Osteocyte (in vitro differentiated cells): ENCODE results near the gene SENP2. TPM values are rescaled to one million over a fixed set of nuclear protein-coding genes. Genes with fewer than 3 reads are reported as not detected.

Source experiments
- DNase-seq: peaks from one replicate; pipeline ENCODE4 v3.0.0; 2021; ENCODE audit warnings: mixed read lengths; ENCODE audit not compliant: unreplicated experiment; ENCODE audit errors: extremely low spot score
- H3K27ac Mint-ChIP-seq: one replicate; pipeline ENCODE4 v1.8.0; 2021; ENCODE audit warnings: mild to moderate bottlenecking, mixed read lengths; ENCODE audit not compliant: unreplicated experiment
- H3K27me3 Mint-ChIP-seq: one replicate; pipeline ENCODE4 v1.8.0; 2021; ENCODE audit warnings: mixed read lengths; ENCODE audit not compliant: unreplicated experiment
- H3K36me3 Mint-ChIP-seq: one replicate; pipeline ENCODE4 v1.8.0; 2021; ENCODE audit warnings: mixed read lengths; ENCODE audit not compliant: unreplicated experiment
- H3K4me1 Mint-ChIP-seq: one replicate; pipeline ENCODE4 v1.8.0; 2021; ENCODE audit warnings: mixed read lengths; ENCODE audit not compliant: unreplicated experiment
- H3K4me3 Mint-ChIP-seq: one replicate; pipeline ENCODE4 v1.8.0; 2021; ENCODE audit warnings: mild to moderate bottlenecking, moderate library complexity, mixed read lengths; ENCODE audit not compliant: unreplicated experiment
- H3K9me3 Mint-ChIP-seq: one replicate; pipeline ENCODE4 v1.8.0; 2021; ENCODE audit warnings: mixed read lengths; ENCODE audit not compliant: unreplicated experiment
- CTCF ChIP-seq: fragments of 200-600 bp; sonication (generic); IDR thresholded peaks from 2 replicates; pipeline ENCODE4 v1.5.0; 2021; ENCODE audit warnings: antibody characterized with exemption, mild to moderate bottlenecking, moderate library complexity
- total RNA-seq: library from RNA; stranded (reverse); gene quantifications from 2 replicates; pipeline ENCODE4 v1.2.1, GENCODE V29; 2021

The SENP2 gene
- total RNA-seq, 1 donor from 2014 or later = 42.7 TPM

- Mint-ChIP-seq H3K36me3 (no peaks in the 10 kb centered on the region), H3K4me3 (no peak overlapping the region), H3K4me1 (peaks cover 7% of the 10 kb centered on the region), H3K9me3 (no peaks in the 10 kb centered on the region), H3K27me3 (peaks cover 5% of the 10 kb centered on the region), H3K27ac (no peak overlapping the region)
- DNase-seq = peak; percentile 27
- TF ChIP-seq CTCF = no peak
Observed at GRCh38 chr3:185558395-185558794, 27.7 kb upstream of the SENP2 start.

- H3K9me3 Mint-ChIP-seq = no peaks in the 10 kb centered on the region
- H3K4me1 Mint-ChIP-seq = peaks cover 7% of the 10 kb centered on the region
- H3K27ac Mint-ChIP-seq = no peak overlapping the region
- TF ChIP-seq CTCF = no peak
- H3K27me3 Mint-ChIP-seq = peaks cover 5% of the 10 kb centered on the region
- no peak overlapping the region for H3K4me3 Mint-ChIP-seq
- no peaks in the 10 kb centered on the region for H3K36me3 Mint-ChIP-seq
- peak; percentile 57 for DNase-seq
Observed at GRCh38 chr3:185559706-185560090, 26.4 kb upstream of the SENP2 start.

DNA sequence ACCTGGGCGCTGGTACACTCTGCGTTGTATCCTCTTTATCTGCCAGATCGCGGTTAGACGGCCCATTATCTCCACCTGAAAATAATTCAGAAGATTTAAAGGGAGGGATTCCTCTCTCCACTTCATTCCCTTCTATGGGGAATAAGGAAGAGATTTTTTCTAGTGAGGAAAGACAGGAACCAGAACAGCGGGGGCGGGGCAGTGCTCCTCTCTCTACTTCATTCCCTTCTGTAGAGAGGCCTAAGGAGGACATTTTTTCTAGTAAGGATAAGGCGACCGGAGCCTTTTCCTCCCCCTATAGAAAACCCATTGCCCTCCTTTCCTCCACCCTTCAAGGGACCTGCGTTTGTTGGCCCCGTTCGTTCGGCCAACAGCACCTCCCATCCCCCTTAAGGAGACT, 25.4 kb upstream of the SENP2 start:
- peak; percentile 51 for DNase-seq
- Mint-ChIP-seq H3K4me1 (peaks cover 7% of the 10 kb centered on the region), H3K9me3 (no peaks in the 10 kb centered on the region), H3K27me3 (peaks cover 5% of the 10 kb centered on the region), H3K36me3 (no peaks in the 10 kb centered on the region), H3K27ac (no peak overlapping the region), H3K4me3 (no peak overlapping the region)
- TF ChIP-seq CTCF = no peak

DNA sequence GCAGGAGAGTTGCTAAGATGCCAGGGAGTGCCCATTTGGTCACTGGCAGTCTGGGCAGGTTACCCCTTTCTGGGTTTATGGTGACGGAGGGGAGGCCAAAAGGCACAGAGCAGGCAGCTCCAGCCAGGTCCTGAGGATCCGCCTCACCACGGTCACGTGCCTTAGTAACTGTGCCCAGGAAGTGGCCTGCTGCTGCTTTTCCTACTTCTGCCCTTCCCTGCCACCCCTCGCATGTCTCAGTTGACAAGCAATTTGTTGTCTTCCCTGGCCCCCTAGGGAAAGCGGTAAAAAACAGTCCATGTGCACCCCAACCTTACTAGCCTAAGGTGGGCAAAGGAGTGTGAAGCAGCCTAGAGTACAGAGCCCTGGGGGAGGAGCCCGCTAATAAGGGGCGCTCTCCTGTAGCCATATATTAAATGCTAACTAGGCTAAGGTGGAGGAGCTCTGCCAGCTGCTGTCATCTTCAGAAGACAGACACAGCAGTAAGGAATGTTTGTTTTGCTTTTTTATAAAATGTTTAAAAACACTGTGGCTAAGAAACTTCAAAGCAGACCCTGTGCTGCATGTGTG, 24.6 kb upstream of the SENP2 start:
- Mint-ChIP-seq H3K27me3 (peaks cover 5% of the 10 kb centered on the region), H3K27ac (no peak overlapping the region), H3K36me3 (no peaks in the 10 kb centered on the region), H3K9me3 (no peaks in the 10 kb centered on the region), H3K4me3 (no peak overlapping the region), H3K4me1 (peaks cover 7% of the 10 kb centered on the region)
- peak; percentile 66 for DNase-seq
- TF ChIP-seq CTCF = no peak

- peaks cover 7% of the 10 kb centered on the region for H3K4me1 Mint-ChIP-seq
- TF ChIP-seq CTCF = no peak
- peaks cover 5% of the 10 kb centered on the region for H3K27me3 Mint-ChIP-seq
- H3K9me3 Mint-ChIP-seq = no peaks in the 10 kb centered on the region
- DNase-seq = peak; percentile 19
- no peaks in the 10 kb centered on the region for H3K36me3 Mint-ChIP-seq
- no peak overlapping the region for H3K27ac Mint-ChIP-seq
- H3K4me3 Mint-ChIP-seq = no peak overlapping the region
Observed at GRCh38 chr3:185561958-185562357, 24.1 kb upstream of the SENP2 start.
